GM12878 (cell line): ENCODE measurements around the gene TARP.

Experiments
- ATAC-seq: fragments of 200-7000 bp; cut with Tn5 transposase; 3 replicates; pipeline ENCODE4 v1.9.1; 2020; ENCODE audit warnings: mild to moderate bottlenecking, moderate library complexity
- BruUV-seq: library from RNA; stranded (reverse); fragments of 400-500 nt; replicated peaks from 2 replicates; lab custom pipeline; 2021; lab: Mats Ljungman, UMichigan
- CTCF ChIA-PET: fragments of 300-600 bp; sonication (Branson Sonifier 250); formaldehyde crosslinking; extraction: SDS; loops from one replicate; lab custom pipeline; 2021; ENCODE audit warnings: inconsistent platforms; lab: Yijun Ruan, JAX
- POLR2A ChIA-PET: fragments of 350-600 bp; formaldehyde crosslinking; extraction: SDS; loops from one replicate; lab custom pipeline; 2021; ENCODE audit warnings: inconsistent platforms; lab: Charles Lee
- RAD21 ChIA-PET: fragments of 300-600 bp; sonication (Branson Sonifier 250); formaldehyde crosslinking; loops from one replicate; lab custom pipeline; 2023; ENCODE audit warnings: antibody characterized with exemption; ENCODE audit not compliant: unreplicated experiment; lab: Charles Lee
- SMC1A ChIA-PET: fragments of 300-600 bp; sonication (Branson Sonifier 250); formaldehyde crosslinking; loops from one replicate; lab custom pipeline; 2023; ENCODE audit not compliant: unreplicated experiment, uncharacterized antibody; lab: Charles Lee
- DNase-seq: peaks from one replicate; pipeline ENCODE4 v3.0.0-alpha.2; 2011; ENCODE audit warnings: low read depth, low spot score
- FAIRE-seq: peaks from 3 replicates; lab custom pipeline; 2011; peaks lifted over from hg19 to GRCh38; lab: Jason Lieb, UNC
- H2AFZ ChIP-seq: 2 replicates; pipeline ENCODE4 v1.6.0; 2011; ENCODE audit warnings: low read depth, low read length, control low read depth; ENCODE audit not compliant: control insufficient read depth
- H3K27ac ChIP-seq: 2 replicates; pipeline ENCODE4 v1.5.1; 2011; ENCODE audit warnings: control low read depth; ENCODE audit not compliant: control insufficient read depth, insufficient read depth
- H3K27me3 ChIP-seq, 2 experiments: replicated peaks in 1 of 2; 2 replicates each; pipeline versions ENCODE4 v1.6.0 to v1.6.1; 2011; ENCODE audit warnings: low read length in 1 of 2; ENCODE audit not compliant: control insufficient read depth in 2 of 2, insufficient read depth in 2 of 2
- H3K36me3 ChIP-seq, 2 experiments: 2 replicates each; pipeline ENCODE4 v1.5.1; 2011; ENCODE audit warnings: low read length in 1 of 2; ENCODE audit not compliant: control insufficient read depth in 2 of 2, insufficient read depth in 2 of 2
- H3K4me1 ChIP-seq: 2 replicates; pipeline ENCODE4 v1.6.1; 2011; ENCODE audit warnings: mild to moderate bottlenecking, low read length, moderate library complexity, mixed read lengths; ENCODE audit not compliant: control insufficient read depth, insufficient read depth
- H3K4me2 ChIP-seq: 2 replicates; pipeline ENCODE4 v1.6.0; 2011; ENCODE audit warnings: control low read depth; ENCODE audit not compliant: control insufficient read depth, insufficient read depth
- H3K4me3 ChIP-seq: fragments of 200-600 bp; sonication (generic); 2 replicates; pipeline ENCODE4 v1.5.1; 2016
- H3K79me2 ChIP-seq: 2 replicates; pipeline ENCODE4 v1.6.0; 2011; ENCODE audit warnings: low read length; ENCODE audit not compliant: control insufficient read depth, insufficient read depth
- H3K9ac ChIP-seq: 2 replicates; pipeline ENCODE4 v1.8.0; 2011; ENCODE audit warnings: low read length, control low read depth, mixed read lengths; ENCODE audit not compliant: control insufficient read depth, insufficient read depth
- H3K9me3 ChIP-seq: replicated peaks from 3 replicates; pipeline ENCODE4 v1.5.1; 2011; ENCODE audit warnings: mild to moderate bottlenecking, low read length; ENCODE audit not compliant: control insufficient read depth, insufficient read depth
- H4K20me1 ChIP-seq: 2 replicates; pipeline ENCODE4 v1.6.0; 2011; ENCODE audit not compliant: control insufficient read depth, insufficient read depth
- HSF1 ChIP-seq: fragments of 150-350 bp; IDR thresholded peaks from 2 replicates; pipeline ENCODE4 v1.6.1; 2014; ENCODE audit warnings: mild to moderate bottlenecking, low read depth, low read length
- IKZF1 ChIP-seq: fragments of 450-650 bp; conservative IDR thresholded peaks from 2 replicates; pipeline ENCODE4 v1.6.1; 2017; ENCODE audit warnings: antibody characterized with exemption, mild to moderate bottlenecking
- MLLT1 ChIP-seq: fragments of 450-650 bp; IDR thresholded peaks from 2 replicates; pipeline ENCODE4 v1.6.1; 2016; ENCODE audit warnings: mild to moderate bottlenecking
- NKRF ChIP-seq: fragments of 450-650 bp; conservative IDR thresholded peaks from 2 replicates; pipeline ENCODE4 v1.6.1; 2017; ENCODE audit warnings: mild to moderate bottlenecking, moderate library complexity
- RB1 ChIP-seq: fragments of 450-650 bp; formaldehyde crosslinking; IDR thresholded peaks from 2 replicates; pipeline ENCODE4 v1.6.1; 2017; ENCODE audit warnings: mild to moderate bottlenecking, borderline replicate concordance
- WGBS: methylation state at CpG from one replicate; pipeline ENCODE4 v1.1.6; 2016; ENCODE audit warnings: low lambda C conversion rate; ENCODE audit not compliant: insufficient replicate concordance, insufficient coverage; ENCODE audit errors: missing lambda C conversion rate; 5-methylcytosine and 5-hydroxymethylcytosine counted together
- in situ Hi-C: fragments of 300-500 bp; cut with MboI; formaldehyde crosslinking; loops from 9 replicates; pipeline ENCODE4 v1.14.3; 2018; ENCODE audit warnings: mixed read lengths
- intact Hi-C: fragments of 100-400 bp; cut with micrococcal nuclease; formaldehyde crosslinking; loops from one replicate; pipeline ENCODE4 v1.14.2; 2022; ENCODE audit not compliant: unreplicated experiment
- TF ChIP-seq, protein P1 (sequence below): fragments of 450-650 bp; IDR thresholded peaks from 2 replicates; pipeline ENCODE4 v1.6.1; 2017; ENCODE audit warnings: antibody characterized with exemption, mild to moderate bottlenecking, moderate library complexity
- TF ChIP-seq, protein P2 (sequence below): IDR thresholded peaks from 2 replicates; pipeline ENCODE4 v1.6.1; 2012; ENCODE audit warnings: improper control_type of control experiment, low read depth, low read length; ENCODE audit not compliant: insufficient replicate concordance
- TF ChIP-seq, protein P3 (sequence below): IDR thresholded peaks from 2 replicates; pipeline ENCODE4 v1.6.1; 2011; ENCODE audit warnings: low read depth, mild to moderate bottlenecking, low read length, moderate library complexity, borderline replicate concordance; ENCODE audit errors: extremely low read depth

Gene TARP

DNA sequence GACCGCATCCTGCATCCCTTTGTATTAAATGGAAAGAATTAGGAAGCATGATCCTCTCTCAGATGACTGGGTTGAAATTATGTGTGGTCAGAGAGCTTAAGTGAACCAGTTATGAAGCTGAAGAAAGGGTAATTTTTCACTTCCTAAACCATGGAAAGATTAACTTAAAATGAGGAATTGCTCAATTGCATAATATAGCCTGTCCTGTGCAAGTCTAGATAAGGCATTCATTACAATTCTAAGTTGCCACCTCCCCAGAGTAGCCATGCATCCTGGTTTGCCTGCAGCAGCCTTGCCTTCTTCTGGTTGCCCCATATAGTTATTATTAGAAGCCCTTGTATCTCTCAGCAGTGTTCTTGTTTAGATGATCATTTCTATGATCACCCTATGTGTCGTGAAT lies 50.1 kb downstream of the TARP start:
- Histone ChIP-seq H2AFZ (no peak overlapping the region), H4K20me1 (no peaks in the 10 kb centered on the region), H3K4me2 (no peak overlapping the region), H3K9me3 (no peaks in the 10 kb centered on the region), H3K4me1 (no peaks in the 10 kb centered on the region), H3K9ac (no peak overlapping the region), H3K36me3 (peaks cover 13 to 46% of the 10 kb centered on the region in 2 experiments), H3K79me2 (no peaks in the 10 kb centered on the region), H3K27me3 (no peaks in the 10 kb centered on the region), H3K4me3 (no peak overlapping the region), H3K27ac (no peak overlapping the region)
- no TSS peak for BruUV-seq
- ATAC-seq = no peak
- in situ Hi-C loops (loop anchor here (5.0 to 25.0 kb wide), 3 partner anchors 114 to 321 kb away; no protein-coding TSS in a partner anchor), intact Hi-C loops (loop anchor here (5.0 kb wide), 2 partner anchors 306 to 321 kb away; partner anchors contain the start of gene SFRP4)
- RAD21 ChIA-PET = interaction anchor here (0.7 to 10.5 kb wide), 14 partner anchors 14 to 322 kb away, joined by 3 to 229 read pairs (median 5); no protein-coding TSS in a partner anchor
- POLR2A ChIA-PET = interaction anchor here (0.6 kb wide), 1 partner anchor 1747 kb away, joined by 5 read pairs; no protein-coding TSS in a partner anchor
- DNase-seq = no peak
- SMC1A ChIA-PET = interaction anchor here (0.6 to 10.3 kb wide), 33 partner anchors 10 to 322 kb away, joined by 3 to 289 read pairs (median 5); no protein-coding TSS in a partner anchor
- FAIRE-seq = no peak
- 91% methylated on average over 2 of the region's 2 CpGs for whole genome bisulfite sequencing
- CTCF ChIA-PET = interaction anchor here (0.6 to 10.3 kb wide), 35 partner anchors 9 to 322 kb away, joined by 3 to 430 read pairs (median 6); partner anchors contain the start of genes EPDR1, SFRP4 and TARP
- TF ChIP-seq, protein P1, sequence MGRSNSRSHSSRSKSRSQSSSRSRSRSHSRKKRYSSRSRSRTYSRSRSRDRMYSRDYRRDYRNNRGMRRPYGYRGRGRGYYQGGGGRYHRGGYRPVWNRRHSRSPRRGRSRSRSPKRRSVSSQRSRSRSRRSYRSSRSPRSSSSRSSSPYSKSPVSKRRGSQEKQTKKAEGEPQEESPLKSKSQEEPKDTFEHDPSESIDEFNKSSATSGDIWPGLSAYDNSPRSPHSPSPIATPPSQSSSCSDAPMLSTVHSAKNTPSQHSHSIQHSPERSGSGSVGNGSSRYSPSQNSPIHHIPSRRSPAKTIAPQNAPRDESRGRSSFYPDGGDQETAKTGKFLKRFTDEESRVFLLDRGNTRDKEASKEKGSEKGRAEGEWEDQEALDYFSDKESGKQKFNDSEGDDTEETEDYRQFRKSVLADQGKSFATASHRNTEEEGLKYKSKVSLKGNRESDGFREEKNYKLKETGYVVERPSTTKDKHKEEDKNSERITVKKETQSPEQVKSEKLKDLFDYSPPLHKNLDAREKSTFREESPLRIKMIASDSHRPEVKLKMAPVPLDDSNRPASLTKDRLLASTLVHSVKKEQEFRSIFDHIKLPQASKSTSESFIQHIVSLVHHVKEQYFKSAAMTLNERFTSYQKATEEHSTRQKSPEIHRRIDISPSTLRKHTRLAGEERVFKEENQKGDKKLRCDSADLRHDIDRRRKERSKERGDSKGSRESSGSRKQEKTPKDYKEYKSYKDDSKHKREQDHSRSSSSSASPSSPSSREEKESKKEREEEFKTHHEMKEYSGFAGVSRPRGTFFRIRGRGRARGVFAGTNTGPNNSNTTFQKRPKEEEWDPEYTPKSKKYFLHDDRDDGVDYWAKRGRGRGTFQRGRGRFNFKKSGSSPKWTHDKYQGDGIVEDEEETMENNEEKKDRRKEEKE = no peak
- no peak for TF ChIP-seq IKZF1
- TF ChIP-seq RB1 = no peak
- TF ChIP-seq, protein P2, sequence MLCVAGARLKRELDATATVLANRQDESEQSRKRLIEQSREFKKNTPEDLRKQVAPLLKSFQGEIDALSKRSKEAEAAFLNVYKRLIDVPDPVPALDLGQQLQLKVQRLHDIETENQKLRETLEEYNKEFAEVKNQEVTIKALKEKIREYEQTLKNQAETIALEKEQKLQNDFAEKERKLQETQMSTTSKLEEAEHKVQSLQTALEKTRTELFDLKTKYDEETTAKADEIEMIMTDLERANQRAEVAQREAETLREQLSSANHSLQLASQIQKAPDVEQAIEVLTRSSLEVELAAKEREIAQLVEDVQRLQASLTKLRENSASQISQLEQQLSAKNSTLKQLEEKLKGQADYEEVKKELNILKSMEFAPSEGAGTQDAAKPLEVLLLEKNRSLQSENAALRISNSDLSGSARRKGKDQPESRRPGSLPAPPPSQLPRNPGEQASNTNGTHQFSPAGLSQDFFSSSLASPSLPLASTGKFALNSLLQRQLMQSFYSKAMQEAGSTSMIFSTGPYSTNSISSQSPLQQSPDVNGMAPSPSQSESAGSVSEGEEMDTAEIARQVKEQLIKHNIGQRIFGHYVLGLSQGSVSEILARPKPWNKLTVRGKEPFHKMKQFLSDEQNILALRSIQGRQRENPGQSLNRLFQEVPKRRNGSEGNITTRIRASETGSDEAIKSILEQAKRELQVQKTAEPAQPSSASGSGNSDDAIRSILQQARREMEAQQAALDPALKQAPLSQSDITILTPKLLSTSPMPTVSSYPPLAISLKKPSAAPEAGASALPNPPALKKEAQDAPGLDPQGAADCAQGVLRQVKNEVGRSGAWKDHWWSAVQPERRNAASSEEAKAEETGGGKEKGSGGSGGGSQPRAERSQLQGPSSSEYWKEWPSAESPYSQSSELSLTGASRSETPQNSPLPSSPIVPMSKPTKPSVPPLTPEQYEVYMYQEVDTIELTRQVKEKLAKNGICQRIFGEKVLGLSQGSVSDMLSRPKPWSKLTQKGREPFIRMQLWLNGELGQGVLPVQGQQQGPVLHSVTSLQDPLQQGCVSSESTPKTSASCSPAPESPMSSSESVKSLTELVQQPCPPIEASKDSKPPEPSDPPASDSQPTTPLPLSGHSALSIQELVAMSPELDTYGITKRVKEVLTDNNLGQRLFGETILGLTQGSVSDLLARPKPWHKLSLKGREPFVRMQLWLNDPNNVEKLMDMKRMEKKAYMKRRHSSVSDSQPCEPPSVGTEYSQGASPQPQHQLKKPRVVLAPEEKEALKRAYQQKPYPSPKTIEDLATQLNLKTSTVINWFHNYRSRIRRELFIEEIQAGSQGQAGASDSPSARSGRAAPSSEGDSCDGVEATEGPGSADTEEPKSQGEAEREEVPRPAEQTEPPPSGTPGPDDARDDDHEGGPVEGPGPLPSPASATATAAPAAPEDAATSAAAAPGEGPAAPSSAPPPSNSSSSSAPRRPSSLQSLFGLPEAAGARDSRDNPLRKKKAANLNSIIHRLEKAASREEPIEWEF = no peak
- TF ChIP-seq, protein P3, sequence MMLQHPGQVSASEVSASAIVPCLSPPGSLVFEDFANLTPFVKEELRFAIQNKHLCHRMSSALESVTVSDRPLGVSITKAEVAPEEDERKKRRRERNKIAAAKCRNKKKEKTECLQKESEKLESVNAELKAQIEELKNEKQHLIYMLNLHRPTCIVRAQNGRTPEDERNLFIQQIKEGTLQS = no peak
- TF ChIP-seq NKRF = no peak
- no peak for TF ChIP-seq HSF1
- no peak for TF ChIP-seq MLLT1
